ENCODE data around the gene PLCXD1.

DNA sequence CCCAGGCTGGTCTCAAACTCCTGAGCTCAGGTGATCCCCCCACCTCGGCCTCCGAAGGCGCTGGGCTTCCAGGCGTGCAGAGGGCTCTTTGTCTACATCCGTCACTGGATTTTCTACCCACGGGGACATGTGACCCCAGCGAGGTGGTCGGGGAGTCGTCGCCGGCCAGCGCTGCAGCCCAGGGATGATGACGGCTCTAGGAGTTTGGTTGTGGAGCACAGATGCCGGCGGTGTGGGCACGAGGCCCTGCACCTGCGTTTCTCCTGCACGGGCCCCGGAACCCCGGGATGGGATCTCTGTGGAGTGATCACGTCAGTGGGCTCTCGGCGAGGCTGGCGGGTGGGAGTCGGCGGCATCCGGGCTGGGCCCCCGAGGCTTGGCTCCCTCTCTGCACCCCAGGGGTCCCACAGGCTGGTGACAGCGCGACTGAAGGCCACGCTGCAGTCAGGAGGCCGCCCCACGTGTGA is 46.5 kb downstream of the PLCXD1 start:
- TF ChIP-seq CTCF (IDR thresholded peaks at IDR 0.05) (no peak), POLR2AphosphoS5 (IDR thresholded peaks at IDR 0.05) (no peak)

Measured in prostate gland (tissue), 2 donors.